Esophagus (tissue), 2 donors: ENCODE results near the gene CBFA2T2. TPM values are rescaled to one million over a fixed set of nuclear protein-coding genes. Genes with fewer than 3 reads are reported as not detected.

Source experiments
- H3K27ac ChIP-seq, 2 donors: one replicate each; pipeline ENCODE4 v1.5.1; 2013; ENCODE audit warnings: low read depth in 2 of 2, mild to moderate bottlenecking in 2 of 2, inconsistent platforms in 1 of 2, low read length in 1 of 2, moderate library complexity in 1 of 2
- H3K27me3 ChIP-seq, 2 donors: one replicate each; pipeline ENCODE4 v1.6.1; 2013; ENCODE audit warnings: low read length in 2 of 2, control low read depth in 1 of 2, mild to moderate bottlenecking in 1 of 2; ENCODE audit not compliant: insufficient read depth in 2 of 2, control insufficient read depth in 1 of 2
- H3K36me3 ChIP-seq, 2 donors: one replicate each; pipeline ENCODE4 v1.6.1; 2013; ENCODE audit warnings: low read length in 1 of 2; ENCODE audit not compliant: control insufficient read depth in 2 of 2, insufficient read depth in 2 of 2
- H3K4me1 ChIP-seq, 2 donors: one replicate each; pipeline ENCODE4 v1.6.1; 2013; ENCODE audit warnings: low read length in 1 of 2; ENCODE audit not compliant: control insufficient read depth in 2 of 2, insufficient read depth in 2 of 2
- H3K4me3 ChIP-seq, 2 donors: one replicate each; pipeline ENCODE4 v1.5.1; 2013; ENCODE audit warnings: low read length in 2 of 2, mild to moderate bottlenecking in 2 of 2, low read depth in 1 of 2, moderate library complexity in 1 of 2
- H3K9me3 ChIP-seq, 2 donors: one replicate each; pipeline ENCODE4 v1.6.1; 2013; ENCODE audit warnings: mild to moderate bottlenecking in 2 of 2, low read depth in 1 of 2, low read length in 1 of 2, moderate library complexity in 1 of 2; ENCODE audit not compliant: control insufficient read depth in 2 of 2, insufficient read depth in 1 of 2
- WGBS, 2 donors: extraction: QIAGEN DNeasy Blood & Tissue Kit; methylation state at CpG; one replicate each; pipeline ENCODE4 v1.1.7; 2013; 5-methylcytosine and 5-hydroxymethylcytosine counted together
- polyA plus RNA-seq, 2 donors: library from polyadenylated mRNA; stranded (reverse); fragments of 200-250 nt; gene quantifications; one replicate each; pipeline ENCODE4 v1.2.3, GENCODE V29; 2013
- donor health status: healthy with polysubstance abuse.
- donor health status: Bipolar disorder and iron deficiency.

The CBFA2T2 gene
- polyA plus RNA-seq, 2 donors = 4.7 to 8.5 TPM

- no peaks in the 10 kb centered on the region for H3K27me3 ChIP-seq
- H3K9me3 ChIP-seq = no peaks in the 10 kb centered on the region
- H3K27ac ChIP-seq = no peak overlapping the region
- no peak overlapping the region for H3K4me3 ChIP-seq
- H3K4me1 ChIP-seq = no peaks in the 10 kb centered on the region
- 76 to 81% methylated on average over 1 of the region's 1 CpG for WGBS, 2 donors
- no peaks in the 10 kb centered on the region for H3K36me3 ChIP-seq
These were observed 49.2 kb downstream of the CBFA2T2 start for GRCh38 chr20:33539129-33539528.

GRCh38 chr20:33540427-33540826 lies 50.5 kb downstream of the CBFA2T2 start:
- Histone ChIP-seq H3K4me1 (no peaks in the 10 kb centered on the region), H3K4me3 (no peak overlapping the region), H3K36me3 (no peaks in the 10 kb centered on the region), H3K27ac (no peak overlapping the region), H3K27me3 (no peaks in the 10 kb centered on the region), H3K9me3 (no peaks in the 10 kb centered on the region)
- 88 to 90% methylated on average over 4 of the region's 4 CpGs for WGBS, 2 donors

- no peaks in the 10 kb centered on the region for H3K9me3 ChIP-seq
- H3K27me3 ChIP-seq = no peaks in the 10 kb centered on the region
- WGBS, 2 donors = 93 to 99% methylated on average over 4 of the region's 4 CpGs
- no peaks in the 10 kb centered on the region for H3K4me1 ChIP-seq
- H3K27ac ChIP-seq = no peak overlapping the region
- no peaks in the 10 kb centered on the region for H3K36me3 ChIP-seq
- H3K4me3 ChIP-seq = no peak overlapping the region
These were observed 51.2 kb downstream of the CBFA2T2 start for GRCh38 chr20:33541074-33541473.

- no peaks in the 10 kb centered on the region for H3K27me3 ChIP-seq
- no peak overlapping the region for H3K27ac ChIP-seq
- no peaks in the 10 kb centered on the region for H3K9me3 ChIP-seq
- H3K4me3 ChIP-seq = no peak overlapping the region
- no peaks in the 10 kb centered on the region for H3K4me1 ChIP-seq
- no peaks in the 10 kb centered on the region for H3K36me3 ChIP-seq
- WGBS, 2 donors = 95 to 100% methylated on average over 1 of the region's 1 CpG
These were observed 51.9 kb downstream of the CBFA2T2 start for GRCh38 chr20:33541797-33542196.

GRCh38 chr20:33545763-33546162 lies 55.9 kb downstream of the CBFA2T2 start:
- no peaks in the 10 kb centered on the region for H3K27me3 ChIP-seq
- no peaks in the 10 kb centered on the region for H3K9me3 ChIP-seq
- no peaks in the 10 kb centered on the region for H3K4me1 ChIP-seq
- no peak overlapping the region for H3K27ac ChIP-seq
- H3K4me3 ChIP-seq = no peak overlapping the region
- no peaks in the 10 kb centered on the region for H3K36me3 ChIP-seq

- 96 to 97% methylated on average over 2 of the region's 2 CpGs for WGBS, 2 donors
- no peak overlapping the region for H3K4me3 ChIP-seq
These were observed 59.5 kb downstream of the CBFA2T2 start for GRCh38 chr20:33549229-33549999.

GRCh38 chr20:33551778-33552177 lies 61.9 kb downstream of the CBFA2T2 start:
- H3K4me1 ChIP-seq = no peaks in the 10 kb centered on the region
- no peaks in the 10 kb centered on the region for H3K9me3 ChIP-seq
- no peak overlapping the region for H3K4me3 ChIP-seq
- H3K36me3 ChIP-seq = no peaks in the 10 kb centered on the region
- H3K27me3 ChIP-seq = no peaks in the 10 kb centered on the region
- WGBS, 2 donors = 55 to 62% methylated on average over 1 of the region's 1 CpG
- no peak overlapping the region for H3K27ac ChIP-seq

More at GRCh38 chr20:33549229-33549999, 59.5 kb downstream of the CBFA2T2 start:
- H3K36me3 ChIP-seq = no peaks in the 10 kb centered on the region
- H3K27me3 ChIP-seq = no peaks in the 10 kb centered on the region
- H3K27ac ChIP-seq = no peak overlapping the region
- no peaks in the 10 kb centered on the region for H3K4me1 ChIP-seq
- H3K9me3 ChIP-seq = no peaks in the 10 kb centered on the region

- WGBS, 2 donors = 41 to 52% methylated on average over 3 of the region's 3 CpGs
- H3K27me3 ChIP-seq = no peaks in the 10 kb centered on the region
- no peaks in the 10 kb centered on the region for H3K36me3 ChIP-seq
- H3K4me1 ChIP-seq = no peaks in the 10 kb centered on the region
- H3K27ac ChIP-seq = no peak overlapping the region
- H3K9me3 ChIP-seq = no peaks in the 10 kb centered on the region
- H3K4me3 ChIP-seq = no peak overlapping the region
These were observed 62.6 kb downstream of the CBFA2T2 start for GRCh38 chr20:33552519-33552918.

GRCh38 chr20:33553516-33553915 lies 63.6 kb downstream of the CBFA2T2 start:
- Histone ChIP-seq H3K9me3 (no peaks in the 10 kb centered on the region), H3K27me3 (no peaks in the 10 kb centered on the region), H3K4me3 (no peak overlapping the region), H3K27ac (no peak overlapping the region), H3K36me3 (no peaks in the 10 kb centered on the region), H3K4me1 (no peaks in the 10 kb centered on the region)
- WGBS, 2 donors = 73 to 75% methylated on average over 4 of the region's 4 CpGs

- Histone ChIP-seq H3K4me1 (no peaks in the 10 kb centered on the region), H3K27ac (no peak overlapping the region), H3K4me3 (no peak overlapping the region), H3K9me3 (no peaks in the 10 kb centered on the region), H3K27me3 (no peaks in the 10 kb centered on the region), H3K36me3 (no peaks in the 10 kb centered on the region)
- WGBS, 2 donors = 9 to 10% methylated on average over 2 of the region's 2 CpGs
These were observed 65.1 kb downstream of the CBFA2T2 start for GRCh38 chr20:33554914-33555420.
